ENCODE results near the gene KCNRG.

- no peak for TF ChIP-seq POLR2AphosphoS5 (IDR thresholded peaks at IDR 0.05)
- TF ChIP-seq EP300 (IDR thresholded peaks at IDR 0.05): no peak
- TF ChIP-seq, protein P1, sequence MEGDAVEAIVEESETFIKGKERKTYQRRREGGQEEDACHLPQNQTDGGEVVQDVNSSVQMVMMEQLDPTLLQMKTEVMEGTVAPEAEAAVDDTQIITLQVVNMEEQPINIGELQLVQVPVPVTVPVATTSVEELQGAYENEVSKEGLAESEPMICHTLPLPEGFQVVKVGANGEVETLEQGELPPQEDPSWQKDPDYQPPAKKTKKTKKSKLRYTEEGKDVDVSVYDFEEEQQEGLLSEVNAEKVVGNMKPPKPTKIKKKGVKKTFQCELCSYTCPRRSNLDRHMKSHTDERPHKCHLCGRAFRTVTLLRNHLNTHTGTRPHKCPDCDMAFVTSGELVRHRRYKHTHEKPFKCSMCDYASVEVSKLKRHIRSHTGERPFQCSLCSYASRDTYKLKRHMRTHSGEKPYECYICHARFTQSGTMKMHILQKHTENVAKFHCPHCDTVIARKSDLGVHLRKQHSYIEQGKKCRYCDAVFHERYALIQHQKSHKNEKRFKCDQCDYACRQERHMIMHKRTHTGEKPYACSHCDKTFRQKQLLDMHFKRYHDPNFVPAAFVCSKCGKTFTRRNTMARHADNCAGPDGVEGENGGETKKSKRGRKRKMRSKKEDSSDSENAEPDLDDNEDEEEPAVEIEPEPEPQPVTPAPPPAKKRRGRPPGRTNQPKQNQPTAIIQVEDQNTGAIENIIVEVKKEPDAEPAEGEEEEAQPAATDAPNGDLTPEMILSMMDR (IDR thresholded peaks at IDR 0.05): no peak
Observed at GRCh38 chr13:49997955-49998354, 17.3 kb upstream of the KCNRG start.

Data from sigmoid colon (tissue), 4 donors.